Kasumi-1 (cell line): ENCODE measurements around the gene PIK3CB.
A peak's percentile ranks its signal among the peaks of the same experiment; 100 is the strongest.
"Not testable (repeated sequence)": the region's sequence is repeated elsewhere in the genome, so short reads cannot be mapped to it uniquely, and the experiment has no call there.

Source experiments
- DNase-seq, 2 experiments: peaks; one replicate each; lab custom pipeline; 2025; lab: John Stamatoyannopoulos, UW

The PIK3CB gene

GRCh38 chr3:138803006-138803653, 31.6 kb downstream of the PIK3CB start:
- no peak for DNase-seq

- DNase-seq: not testable (repeated sequence)
Measured at GRCh38 chr3:138802223-138802622, 32.5 kb downstream of the PIK3CB start.

GRCh38 chr3:138801792-138802191, 32.9 kb downstream of the PIK3CB start:
- no peak for DNase-seq

DNA sequence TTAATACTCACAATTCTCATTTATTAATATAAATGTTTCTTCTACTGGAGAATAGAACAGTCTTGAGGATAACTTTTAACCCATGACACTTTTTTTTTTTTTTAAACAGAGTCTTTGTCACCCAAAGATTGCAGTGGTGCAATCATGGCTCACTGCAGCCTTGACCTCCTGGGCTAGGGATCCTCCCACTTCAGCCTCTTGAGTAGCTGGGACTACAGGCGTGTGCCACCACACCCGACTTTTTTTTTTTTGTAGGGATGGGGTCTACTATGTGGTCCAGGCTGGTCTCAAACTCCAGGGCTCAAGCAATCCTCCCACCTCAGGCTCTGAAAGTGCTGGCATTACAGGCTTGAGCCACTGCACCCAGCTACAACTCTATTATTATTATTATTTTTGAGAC, 34.5 kb downstream of the PIK3CB start:
- DNase-seq: no peak

- no peak for DNase-seq
Measured at GRCh38 chr3:138799822-138800221, 34.9 kb downstream of the PIK3CB start.

DNA sequence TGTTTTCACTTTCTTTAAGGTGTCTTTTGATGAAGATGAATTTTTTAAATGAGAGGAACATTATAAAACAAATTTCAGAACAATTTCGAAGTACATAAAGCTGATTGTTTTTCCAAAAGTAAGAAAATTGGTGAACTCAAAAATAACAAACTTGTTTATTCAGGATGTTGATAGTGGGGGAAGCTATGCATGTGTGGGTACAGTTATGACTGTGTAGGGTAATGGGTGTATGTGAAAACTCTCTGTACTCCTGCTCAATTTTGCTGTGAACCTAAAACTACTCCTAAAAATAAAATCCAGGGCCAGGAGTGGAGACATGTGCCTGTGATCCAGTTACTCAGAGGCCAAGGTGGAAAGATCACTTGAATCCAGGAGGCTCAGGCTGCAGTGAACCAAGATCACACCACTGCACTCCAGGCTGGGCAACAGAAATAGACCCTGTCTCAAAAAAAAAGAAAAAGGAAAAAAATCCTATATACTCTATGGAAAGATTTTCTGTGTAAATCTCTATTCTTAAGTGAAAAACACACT, 37.2 kb downstream of the PIK3CB start:
- no peak for DNase-seq

DNA sequence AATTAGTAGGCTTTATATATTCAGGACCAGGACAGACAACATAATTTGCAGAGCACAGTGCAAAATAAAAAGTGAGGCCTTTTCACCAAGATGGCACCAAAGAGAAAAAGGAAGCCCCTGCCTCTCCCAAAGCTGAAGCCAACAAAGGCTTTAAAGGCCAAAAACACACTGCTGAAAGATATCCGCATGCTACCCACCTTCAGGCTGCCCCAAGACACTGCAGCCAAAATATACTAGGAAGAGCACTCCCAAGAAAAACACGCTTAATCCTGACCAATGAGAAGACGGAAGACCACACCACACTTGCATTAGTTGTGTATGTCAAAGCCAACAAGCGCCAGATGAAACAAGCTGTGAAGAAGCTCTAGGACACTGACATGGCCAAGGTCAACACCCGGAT, 38.0 kb downstream of the PIK3CB start:
- no peak for DNase-seq

- peak; percentile 89 to 95 for DNase-seq
Measured at GRCh38 chr3:138786788-138787271, 47.9 kb downstream of the PIK3CB start.

GRCh38 chr3:138785951-138786350, 48.8 kb downstream of the PIK3CB start:
- peak; percentile 20 to 25 for DNase-seq

DNA sequence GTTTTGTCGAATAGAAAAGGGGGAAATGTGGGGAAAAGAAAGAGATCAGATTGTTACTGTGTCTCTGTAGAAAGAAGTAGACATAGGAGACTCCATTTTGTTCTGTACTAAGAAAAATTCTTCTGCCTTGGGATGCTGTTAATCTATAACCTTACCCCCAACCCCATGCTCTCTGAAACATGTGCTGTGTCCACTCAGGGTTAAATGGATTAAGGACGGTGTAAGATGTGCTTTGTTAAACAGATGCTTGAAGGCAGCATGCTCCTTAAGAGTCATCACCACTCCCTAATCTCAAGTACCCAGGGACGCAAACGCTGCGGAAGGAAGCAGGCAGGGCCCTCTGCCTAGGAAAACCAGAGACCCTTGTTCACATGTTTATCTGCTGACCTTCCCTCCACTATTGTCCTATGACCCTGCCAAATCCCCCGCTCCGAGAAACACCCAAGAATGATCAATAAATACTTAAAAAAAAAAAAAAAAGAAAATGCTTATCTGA, 49.3 kb downstream of the PIK3CB start:
- DNase-seq: not testable (repeated sequence)

- no peak for DNase-seq
Measured at GRCh38 chr3:138782755-138783154, 52.0 kb downstream of the PIK3CB start.

DNA sequence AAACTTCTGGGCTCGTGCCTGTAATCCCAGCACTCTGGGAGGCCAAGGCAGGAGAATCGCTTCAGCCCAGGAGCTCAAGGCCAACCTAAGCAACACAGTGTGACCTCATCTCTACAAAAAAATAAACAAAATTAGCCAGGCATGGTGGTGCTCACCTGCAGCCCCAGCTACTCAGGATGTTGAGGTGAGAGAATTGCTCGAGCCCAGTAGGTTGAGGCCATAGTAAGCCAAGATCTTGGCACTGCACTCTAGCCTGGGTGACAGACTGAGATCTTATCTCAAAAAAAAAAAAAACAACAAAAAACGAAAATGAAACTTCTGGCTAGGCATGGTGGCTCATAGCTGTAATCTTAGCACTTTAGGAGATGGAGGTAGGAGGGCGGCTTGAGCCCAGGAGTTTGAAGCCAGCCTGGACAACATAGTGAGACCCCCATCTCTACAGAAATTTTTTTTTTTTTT, 53.7 kb downstream of the PIK3CB start:
- no peak for DNase-seq

GRCh38 chr3:138778643-138779042, 56.1 kb downstream of the PIK3CB start:
- DNase-seq: no peak

DNA sequence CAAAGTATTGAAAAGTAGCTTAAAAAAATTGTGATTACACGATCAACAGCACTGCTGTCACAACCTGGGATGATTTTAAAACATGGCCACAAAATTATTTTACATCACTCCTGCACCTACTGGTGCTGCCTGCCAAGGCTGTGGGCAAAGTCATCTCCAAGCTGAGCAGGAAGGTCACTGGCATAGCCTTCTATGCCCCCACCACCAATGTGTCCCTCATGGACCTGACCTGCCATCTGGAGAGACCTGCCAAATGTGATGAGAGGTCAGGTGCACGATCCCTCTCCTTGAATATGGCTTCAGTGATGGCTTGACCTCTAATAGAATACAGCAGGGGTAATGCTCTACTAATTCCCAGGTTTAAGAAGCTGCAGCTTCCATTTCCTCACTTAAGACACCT, 57.8 kb downstream of the PIK3CB start:
- no peak for DNase-seq

DNA sequence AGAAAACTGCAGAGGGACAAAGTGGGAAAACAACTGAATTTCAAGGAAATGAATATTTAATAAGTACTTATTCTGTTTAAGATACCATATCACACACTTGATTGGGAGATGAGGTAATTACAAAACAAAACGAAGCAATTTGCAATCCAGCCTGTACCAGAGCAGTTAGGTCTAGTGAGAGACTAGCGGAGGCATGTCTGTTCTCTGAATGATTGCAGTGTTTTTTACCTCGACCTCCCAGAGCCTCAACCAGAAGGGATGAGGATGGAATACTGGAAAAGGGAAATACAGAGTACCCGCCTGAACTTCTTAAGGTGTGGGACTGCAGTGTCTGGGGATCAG, 59.5 kb downstream of the PIK3CB start:
- peak in 1 of 2 experiments; percentile 23 for DNase-seq

DNA sequence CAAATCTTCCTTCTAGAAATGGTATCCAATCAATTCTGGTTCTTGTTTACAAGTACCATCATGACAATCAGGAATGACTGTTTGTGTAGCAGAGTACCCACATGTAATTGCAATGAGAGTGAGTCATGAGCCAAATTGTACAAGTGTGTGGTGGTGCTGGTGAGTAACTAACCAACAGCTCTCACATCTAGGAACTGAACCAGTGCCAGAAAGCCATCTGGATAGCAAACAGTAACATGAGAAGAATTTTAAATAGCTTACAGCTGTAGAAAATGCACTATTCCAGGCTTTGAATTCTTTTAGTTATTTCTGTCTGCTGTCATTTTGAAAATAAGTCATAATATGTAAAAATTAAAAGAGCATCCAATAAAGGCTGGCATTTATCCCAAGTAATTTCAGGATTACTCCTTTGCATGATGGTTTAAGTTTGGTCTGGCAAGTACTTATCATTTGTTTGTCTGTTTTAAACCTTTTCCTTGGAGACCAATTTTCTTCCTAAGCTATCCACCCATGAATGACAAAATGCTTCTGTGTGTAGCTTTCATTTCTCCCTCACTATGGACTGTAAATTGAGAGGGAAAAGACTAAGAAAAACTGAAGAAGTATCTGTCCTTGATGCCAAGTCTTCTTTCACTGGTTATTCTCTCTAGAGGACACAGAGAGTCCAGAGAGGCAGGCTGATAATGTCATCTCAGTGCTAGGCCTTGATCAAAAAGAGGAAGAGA, 60.0 kb downstream of the PIK3CB start:
- DNase-seq: peak; percentile 76 to 81

GRCh38 chr3:138771585-138771984, 63.1 kb downstream of the PIK3CB start:
- no peak for DNase-seq

DNA sequence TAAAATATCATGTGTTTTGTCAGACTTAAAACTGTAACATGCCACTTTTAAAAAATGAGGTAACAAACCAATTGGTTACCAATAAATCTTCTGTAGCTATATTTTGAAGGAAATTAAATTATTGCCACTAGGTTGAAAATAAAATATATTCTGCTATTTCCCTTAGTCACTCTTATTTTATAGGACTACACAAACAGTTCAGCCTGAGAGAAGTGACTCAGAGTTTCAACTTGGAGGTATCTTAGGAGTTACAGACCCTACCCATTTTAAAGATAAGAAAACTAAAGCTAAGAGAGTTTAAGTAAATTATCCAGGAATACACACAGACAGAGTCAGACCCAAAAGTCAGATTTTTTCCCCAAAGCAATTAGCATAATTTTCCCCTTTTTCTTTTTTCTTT, 65.1 kb downstream of the PIK3CB start:
- DNase-seq: no peak

- DNase-seq: no peak
Measured at GRCh38 chr3:138768946-138769345, 65.8 kb downstream of the PIK3CB start.

GRCh38 chr3:138768125-138768524, 66.6 kb downstream of the PIK3CB start:
- DNase-seq: no peak

DNA sequence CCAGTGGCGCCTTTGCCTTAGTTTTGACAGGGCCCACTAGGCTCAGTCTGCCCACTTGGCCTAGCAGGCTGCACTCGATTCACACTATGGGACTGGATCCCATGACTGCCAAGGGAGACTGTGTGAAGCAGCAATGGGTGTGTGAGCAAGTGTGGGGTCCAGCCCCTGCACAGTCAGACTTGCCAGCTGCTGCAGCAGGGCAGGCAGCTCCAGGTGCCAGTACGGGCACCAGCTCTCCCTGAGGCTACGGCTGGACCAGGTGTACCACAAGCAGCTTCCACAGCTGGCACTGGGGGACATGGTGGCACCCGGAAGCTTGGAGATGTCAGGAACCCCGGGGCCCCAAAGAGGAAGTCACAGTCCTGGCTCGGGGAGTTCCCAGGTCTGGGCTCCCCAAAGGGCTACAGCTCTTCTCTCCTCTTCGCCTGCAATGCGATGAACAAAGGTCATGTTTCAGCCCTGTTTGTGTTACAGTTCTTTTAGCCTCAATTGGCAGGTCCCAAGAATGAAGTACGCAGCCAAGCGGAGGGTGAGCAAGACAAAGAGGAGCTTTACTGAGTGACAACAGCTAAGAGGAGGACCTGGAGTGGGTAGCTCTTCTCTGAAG, 67.1 kb downstream of the PIK3CB start:
- DNase-seq: no peak

DNA sequence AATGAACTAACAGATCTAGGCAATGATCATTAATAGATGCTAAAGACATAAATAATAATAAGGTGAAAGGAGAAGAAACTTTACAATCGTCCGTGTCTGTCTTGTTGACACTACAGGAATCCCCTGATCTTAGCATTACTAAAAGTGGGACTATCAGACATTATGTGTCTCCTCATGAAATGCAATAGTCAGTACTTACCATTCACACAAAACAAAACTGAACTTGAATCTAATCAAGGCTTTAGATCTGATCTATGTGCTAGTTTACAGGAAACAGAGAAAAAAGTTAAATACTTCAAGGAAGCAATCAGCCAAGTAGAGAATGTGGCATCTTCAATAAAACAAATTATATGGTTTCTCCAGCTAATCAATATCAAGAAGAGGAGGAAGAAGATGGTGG, 73.7 kb downstream of the PIK3CB start:
- DNase-seq: no peak

- no peak for DNase-seq
Measured at GRCh38 chr3:138748190-138748589, 86.5 kb downstream of the PIK3CB start.
